ENCODE measurements around the gene SBF1. TPM values are rescaled to one million over a fixed set of nuclear protein-coding genes. Genes with fewer than 3 reads are reported as not detected.

Gene SBF1
- polyA plus RNA-seq, 1 of the 3 experiments (the other 2 are of a cell fraction), result 29.1 TPM

DNA sequence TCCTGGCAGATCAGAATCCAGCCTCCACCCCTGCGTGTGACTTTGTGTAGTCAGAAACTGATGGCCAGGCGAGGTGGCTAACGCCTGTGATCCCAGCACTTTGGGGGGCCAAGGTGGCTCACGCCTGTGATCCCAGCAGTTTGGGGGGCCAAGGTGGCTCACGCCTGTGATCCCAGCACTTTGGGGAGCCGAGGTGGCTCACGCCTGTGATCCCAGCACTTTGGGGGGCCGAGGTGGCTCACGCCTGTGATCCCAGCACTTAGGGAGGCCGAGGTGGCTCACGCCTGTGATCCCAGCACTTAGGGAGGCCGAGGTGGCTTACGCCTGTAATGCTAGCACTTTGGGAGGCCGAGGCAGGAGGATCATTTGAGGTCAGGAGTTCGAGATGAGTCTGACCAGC is 38.3 kb upstream of the SBF1 start:
- H4K20me1 ChIP-seq (ENCODE audit: insufficient read depth), result 0 out of 2 replicates have a peak, but pooled peaks cover 4% of the 10 kb centered on the region
- H3K9me3 ChIP-seq, result no peaks in the 10 kb centered on the region
- H3K36me3 ChIP-seq (replicated peaks in 1 of 2; ENCODE audit: control insufficient read depth in 1 of 2, insufficient read depth in 2 of 2, low read length in 1 of 2), result peaks cover 0 to 13% of the 10 kb centered on the region in 2 experiments
- H3K9me2 ChIP-seq, result no peaks in the 10 kb centered on the region
- peaks cover 6% of the 10 kb centered on the region for H3F3A ChIP-seq (replicated peaks; ENCODE audit: insufficient read depth)
- WGBS (ENCODE audit: low lambda C conversion rate), result 92% methylated on average over 4 of the region's 15 CpGs
- TF ChIP-seq FOXJ3 (CRISPR knock-in tag; IDR thresholded peaks at IDR 0.05), result no peak
- TF ChIP-seq ELF1 (IDR thresholded peaks at IDR 0.05), result no peak
- no peak for TF ChIP-seq NRF1 (IDR thresholded peaks at IDR 0.05; ENCODE audit: low read depth, low read length)
- TF ChIP-seq, protein P1, sequence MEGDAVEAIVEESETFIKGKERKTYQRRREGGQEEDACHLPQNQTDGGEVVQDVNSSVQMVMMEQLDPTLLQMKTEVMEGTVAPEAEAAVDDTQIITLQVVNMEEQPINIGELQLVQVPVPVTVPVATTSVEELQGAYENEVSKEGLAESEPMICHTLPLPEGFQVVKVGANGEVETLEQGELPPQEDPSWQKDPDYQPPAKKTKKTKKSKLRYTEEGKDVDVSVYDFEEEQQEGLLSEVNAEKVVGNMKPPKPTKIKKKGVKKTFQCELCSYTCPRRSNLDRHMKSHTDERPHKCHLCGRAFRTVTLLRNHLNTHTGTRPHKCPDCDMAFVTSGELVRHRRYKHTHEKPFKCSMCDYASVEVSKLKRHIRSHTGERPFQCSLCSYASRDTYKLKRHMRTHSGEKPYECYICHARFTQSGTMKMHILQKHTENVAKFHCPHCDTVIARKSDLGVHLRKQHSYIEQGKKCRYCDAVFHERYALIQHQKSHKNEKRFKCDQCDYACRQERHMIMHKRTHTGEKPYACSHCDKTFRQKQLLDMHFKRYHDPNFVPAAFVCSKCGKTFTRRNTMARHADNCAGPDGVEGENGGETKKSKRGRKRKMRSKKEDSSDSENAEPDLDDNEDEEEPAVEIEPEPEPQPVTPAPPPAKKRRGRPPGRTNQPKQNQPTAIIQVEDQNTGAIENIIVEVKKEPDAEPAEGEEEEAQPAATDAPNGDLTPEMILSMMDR (IDR thresholded peaks at IDR 0.05), result no peak
- TF ChIP-seq, protein P2, sequence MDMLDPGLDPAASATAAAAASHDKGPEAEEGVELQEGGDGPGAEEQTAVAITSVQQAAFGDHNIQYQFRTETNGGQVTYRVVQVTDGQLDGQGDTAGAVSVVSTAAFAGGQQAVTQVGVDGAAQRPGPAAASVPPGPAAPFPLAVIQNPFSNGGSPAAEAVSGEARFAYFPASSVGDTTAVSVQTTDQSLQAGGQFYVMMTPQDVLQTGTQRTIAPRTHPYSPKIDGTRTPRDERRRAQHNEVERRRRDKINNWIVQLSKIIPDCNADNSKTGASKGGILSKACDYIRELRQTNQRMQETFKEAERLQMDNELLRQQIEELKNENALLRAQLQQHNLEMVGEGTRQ (IDR thresholded peaks at IDR 0.05; ENCODE audit: borderline replicate concordance, low read depth, low read length), result no peak
- TF ChIP-seq TCF12 (IDR thresholded peaks at IDR 0.05), result no peak
- TF ChIP-seq NFIC (IDR thresholded peaks at IDR 0.05; ENCODE audit: borderline replicate concordance), result no peak
- no peak for TF ChIP-seq MXI1 (IDR thresholded peaks at IDR 0.05; ENCODE audit: low read depth, low read length)
- TF ChIP-seq POLR2AphosphoS5 (IDR thresholded peaks at IDR 0.05; ENCODE audit: low read depth, low read length), result no peak
- no peak for TF ChIP-seq FOXM1 (IDR thresholded peaks at IDR 0.05; ENCODE audit: low read depth)
- TF ChIP-seq FOSL2 (IDR thresholded peaks at IDR 0.05; ENCODE audit: borderline replicate concordance, low read depth), result no peak
- no peak for TF ChIP-seq CHD2 (IDR thresholded peaks at IDR 0.05; ENCODE audit: low read length, partially characterized antibody)
- TF ChIP-seq, protein P3, sequence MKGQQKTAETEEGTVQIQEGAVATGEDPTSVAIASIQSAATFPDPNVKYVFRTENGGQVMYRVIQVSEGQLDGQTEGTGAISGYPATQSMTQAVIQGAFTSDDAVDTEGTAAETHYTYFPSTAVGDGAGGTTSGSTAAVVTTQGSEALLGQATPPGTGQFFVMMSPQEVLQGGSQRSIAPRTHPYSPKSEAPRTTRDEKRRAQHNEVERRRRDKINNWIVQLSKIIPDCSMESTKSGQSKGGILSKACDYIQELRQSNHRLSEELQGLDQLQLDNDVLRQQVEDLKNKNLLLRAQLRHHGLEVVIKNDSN (IDR thresholded peaks at IDR 0.05; ENCODE audit: borderline replicate concordance, low read depth), result no peak
- TF ChIP-seq SMC3 (IDR thresholded peaks at IDR 0.05; ENCODE audit: low read depth, low read length), result no peak
- TF ChIP-seq EP300 (IDR thresholded peaks at IDR 0.05; ENCODE audit: borderline replicate concordance in 1 of 2, low read depth in 1 of 2, low read length in 1 of 2), result no peak
- no peak overlapping the region for H3K27ac ChIP-seq (ENCODE audit: low read depth in 2 of 2, low read length in 1 of 2)
- POLR2A ChIA-PET, result no interaction called here
- CTCF ChIA-PET, result interaction anchor here (0.6 to 1.0 kb wide), 2 partner anchors 12 to 16 kb away, joined by 3 to 4 read pairs; partner anchors contain the start of gene SCO2
- no peak overlapping the region for H3K4me3 ChIP-seq (ENCODE audit: low read depth in 2 of 2, low read length in 1 of 2)
- peaks cover 85% of the 10 kb centered on the region for H3K79me2 ChIP-seq (ENCODE audit: insufficient read depth)
- no peaks in the 10 kb centered on the region for H3K27me3 ChIP-seq (ENCODE audit: insufficient read depth)
- peaks cover 3 to 7% of the 10 kb centered on the region in 2 experiments; a peak in 3 of 4 replicates for H3K4me1 ChIP-seq (ENCODE audit: control insufficient read depth in 1 of 2, insufficient read depth in 2 of 2, low read depth in 1 of 2, low read length in 1 of 2)
- no peak for DNase-seq
- H2AFZ ChIP-seq (ENCODE audit: low read depth), result no peak overlapping the region
- H3K9ac ChIP-seq, result no peak overlapping the region
- H3K4me2 ChIP-seq, result no peak overlapping the region

All from SK-N-SH (cell line).